Smooth muscle cell of the umbilical artery (primary cell): ENCODE measurements around the gene CENPS. TPM values are rescaled to one million over a fixed set of nuclear protein-coding genes. Genes with fewer than 3 reads are reported as not detected.

Source experiments
- total RNA-seq: library from RNA; depleted of rRNA; stranded (reverse); fragments of >200 nt; gene quantifications from 2 replicates; pipeline ENCODE4 v1.2.3, GENCODE V29; 2014

The CENPS gene
- 10.1 and 10.3 TPM in 2 replicates for total RNA-seq

GRCh38 chr1:10430216-10431069 lies at the start of gene CENPS:
Gene CENPS, plus strand, starts transcription at chr1:10430433. Its CDS starts 85 bp downstream, at chr1:10430518.

GRCh38 chr1:10398734-10399443 lies 31.3 kb upstream of the CENPS start, which contains the start of gene PGD:
Gene PGD, plus strand, starts transcription at chr1:10399064. Its CDS starts 54 bp downstream, at chr1:10399118.

GRCh38 chr1:10449751-10450150 lies 19.5 kb downstream of the CENPS start, which contains the start of gene CORT:
Gene CORT, plus strand, starts transcription at chr1:10450031. Its CDS starts 193 bp downstream, at chr1:10450224.

GRCh38 chr1:10472220-10473144 lies 42.2 kb downstream of the CENPS start, which contains the start of gene DFFA:
Gene DFFA, minus strand, starts transcription at chr1:10472529. Its CDS starts 71 bp downstream, at chr1:10472458.

GRCh38 chr1:10474613-10475507 lies 44.6 kb downstream of the CENPS start, which contains the start of gene PEX14:
Gene PEX14, plus strand, starts transcription at chr1:10474950. Its CDS starts 17 bp downstream, at chr1:10474967.

Other genes starting within 250 kb of the CENPS start
- 32.7 and 52.7 TPM in 2 replicates for gene KIF1B, start 219.9 kb upstream of the CENPS start, total RNA-seq
- 31.8 and 168 TPM in 2 replicates for gene PGD, start 31.4 kb upstream of the CENPS start, total RNA-seq
- 0.18 TPM in 1 of 2 replicates, not detected in the other for gene CORT, start 19.6 kb downstream of the CENPS start, total RNA-seq
- 36.8 and 48.4 TPM in 2 replicates for gene DFFA, start 42.1 kb downstream of the CENPS start, total RNA-seq
- gene PEX14, start 44.5 kb downstream of the CENPS start, total RNA-seq: 11.0 and 18.0 TPM in 2 replicates